Measurements from ENCODE around the gene ZNF581. TPM values are rescaled to one million over a fixed set of nuclear protein-coding genes. Genes with fewer than 3 reads are reported as not detected.

The ZNF581 gene
- total RNA-seq, 1 experiment from 2014 or later, result 37.5 TPM

- ATAC-seq, result no peak
- intact Hi-C loops (cut with micrococcal nuclease), result no loop called here
- no peak overlapping the region for H3K9ac ChIP-seq (ENCODE audit: low read length)
- ChIA-PET CTCF (no interaction called here), POLR2A (ENCODE audit: unreplicated experiment) (no interaction called here)
- H3K79me2 ChIP-seq (ENCODE audit: low read length), result peaks cover 5% of the 10 kb centered on the region; the same call in 1 of the 2 replicates
- H3K4me2 ChIP-seq (ENCODE audit: low read length), result no peak overlapping the region
- no peaks in the 10 kb centered on the region; the same call in 1 of the 2 replicates for H3K36me3 ChIP-seq (ENCODE audit: low read depth, low read length)
- DNase-seq, result no peak
- H3K4me1 ChIP-seq (ENCODE audit: insufficient read depth, low read length), result no peaks in the 10 kb centered on the region
- no TSS peak for BruUV-seq (replicated peaks)
- H3K27me3 ChIP-seq (ENCODE audit: low read length), result no peaks in the 10 kb centered on the region
- TF ChIP-seq EZH2 (IDR thresholded peaks at IDR 0.05; ENCODE audit: low read length, unreplicated experiment), result no peak
- no peak for TF ChIP-seq EZH2phosphoT487 (IDR thresholded peaks at IDR 0.05; ENCODE audit: borderline replicate concordance, low read length)
- TF ChIP-seq CTCF (conservative IDR thresholded peaks at IDR 0.05; ENCODE audit: low read depth, low read length), result no peak
- no peak overlapping the region for H3K4me3 ChIP-seq (ENCODE audit: low read length)
- H2AFZ ChIP-seq (ENCODE audit: low read length), result no peak overlapping the region
- no peaks in the 10 kb centered on the region for H3K9me2 ChIP-seq (replicated peaks; ENCODE audit: low read length)
- H4K20me1 ChIP-seq (ENCODE audit: low read length), result no peaks in the 10 kb centered on the region; the same call in 1 of the 2 replicates
- no peaks in the 10 kb centered on the region for H3F3A ChIP-seq (ENCODE audit: low read length, unreplicated experiment)
- no peaks in the 10 kb centered on the region for H3K9me3 ChIP-seq (ENCODE audit: low read length)
- H3K27ac ChIP-seq (ENCODE audit: low read length), result no peak overlapping the region
These were observed 27.0 kb upstream of the ZNF581 start for GRCh38 chr19:55616395-55616875.

DNA sequence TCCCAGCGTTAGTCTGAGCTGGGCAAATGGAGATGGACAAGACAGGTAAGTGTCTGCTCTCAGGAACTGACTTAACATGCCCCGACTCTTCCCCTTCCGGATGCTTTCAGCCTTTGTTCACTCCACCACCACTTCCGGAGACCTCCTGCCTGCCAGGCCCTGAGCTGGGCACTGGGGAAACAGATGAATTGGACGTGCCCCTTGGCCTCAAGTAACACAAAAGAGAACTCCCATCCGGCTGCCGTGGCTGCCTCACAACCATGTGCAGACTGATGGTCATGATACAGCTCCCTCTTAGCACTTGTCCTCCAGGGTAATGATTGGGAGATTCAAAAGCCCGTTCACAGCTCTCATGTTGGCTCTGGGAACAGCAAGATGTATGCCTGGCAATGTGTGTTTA is 26.0 kb upstream of the ZNF581 start:
- Histone ChIP-seq H3K9me2 (replicated peaks; ENCODE audit: low read length) (no peaks in the 10 kb centered on the region), H3K4me2 (ENCODE audit: low read length) (no peak overlapping the region), H2AFZ (ENCODE audit: low read length) (no peak overlapping the region), H3K79me2 (ENCODE audit: low read length) (no peaks in the 10 kb centered on the region; the same call in 1 of the 2 replicates), H3K9me3 (ENCODE audit: low read length) (no peaks in the 10 kb centered on the region), H3K27me3 (ENCODE audit: low read length) (no peaks in the 10 kb centered on the region), H3K9ac (ENCODE audit: low read length) (no peak overlapping the region), H4K20me1 (ENCODE audit: low read length) (no peaks in the 10 kb centered on the region), H3K4me3 (ENCODE audit: low read length) (no peak overlapping the region), H3K27ac (ENCODE audit: low read length) (no peak overlapping the region), H3F3A (ENCODE audit: low read length, unreplicated experiment) (no peaks in the 10 kb centered on the region), H3K4me1 (ENCODE audit: insufficient read depth, low read length) (no peaks in the 10 kb centered on the region), H3K36me3 (ENCODE audit: low read depth, low read length) (no peaks in the 10 kb centered on the region; the same call in 1 of the 2 replicates)
- TF ChIP-seq EZH2phosphoT487 (IDR thresholded peaks at IDR 0.05; ENCODE audit: borderline replicate concordance, low read length) (no peak), CTCF (conservative IDR thresholded peaks at IDR 0.05; ENCODE audit: low read depth, low read length) (no peak), EZH2 (IDR thresholded peaks at IDR 0.05; ENCODE audit: low read length, unreplicated experiment) (no peak)
- DNase-seq (no peak), ATAC-seq (no peak)
- ChIA-PET CTCF (no interaction called here), POLR2A (ENCODE audit: unreplicated experiment) (no interaction called here)
- no TSS peak for BruUV-seq (replicated peaks)
- intact Hi-C loops (cut with micrococcal nuclease), result no loop called here

DNA sequence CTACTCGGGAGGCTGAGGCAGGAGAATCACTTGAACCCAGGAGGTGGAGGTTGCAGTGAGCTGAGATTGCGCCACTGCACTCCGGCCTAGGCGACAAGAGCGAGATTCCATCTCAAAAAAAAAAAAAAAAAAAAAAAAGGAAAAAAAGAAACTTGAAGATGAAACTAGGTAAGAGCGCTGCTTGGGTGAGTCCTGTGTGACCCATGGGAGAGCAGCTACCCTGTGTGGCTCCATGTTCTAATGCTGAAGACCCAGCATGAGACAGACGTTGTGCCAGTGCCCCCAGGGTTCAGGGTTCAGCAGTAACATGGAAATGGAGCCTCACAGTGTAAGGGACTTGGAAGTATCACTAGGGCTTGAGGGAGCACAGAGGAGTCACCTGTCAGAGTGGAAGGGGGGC is 25.0 kb upstream of the ZNF581 start:
- POLR2A ChIA-PET (ENCODE audit: unreplicated experiment), result interaction anchor here (0.6 kb wide), 1 partner anchor 8 kb away, joined by 24 read pairs; no protein-coding TSS in a partner anchor
- BruUV-seq (replicated peaks), result no TSS peak
- Histone ChIP-seq H3K79me2 (ENCODE audit: low read length) (peaks cover 3% of the 10 kb centered on the region; the same call in 1 of the 2 replicates), H3K9me3 (ENCODE audit: low read length) (no peaks in the 10 kb centered on the region), H3K9ac (ENCODE audit: low read length) (no peak overlapping the region), H3K4me3 (ENCODE audit: low read length) (no peak overlapping the region), H3K4me1 (ENCODE audit: insufficient read depth, low read length) (no peaks in the 10 kb centered on the region), H4K20me1 (ENCODE audit: low read length) (no peaks in the 10 kb centered on the region), H2AFZ (ENCODE audit: low read length) (no peak overlapping the region), H3K9me2 (replicated peaks; ENCODE audit: low read length) (no peaks in the 10 kb centered on the region), H3F3A (ENCODE audit: low read length, unreplicated experiment) (no peaks in the 10 kb centered on the region), H3K36me3 (ENCODE audit: low read depth, low read length) (no peaks in the 10 kb centered on the region; the same call in 1 of the 2 replicates), H3K4me2 (ENCODE audit: low read length) (no peak overlapping the region), H3K27me3 (ENCODE audit: low read length) (no peaks in the 10 kb centered on the region), H3K27ac (ENCODE audit: low read length) (no peak overlapping the region)
- CTCF ChIA-PET, result no interaction called here
- intact Hi-C loops (cut with micrococcal nuclease), result no loop called here
- ATAC-seq, result no peak
- no peak for TF ChIP-seq CTCF (conservative IDR thresholded peaks at IDR 0.05; ENCODE audit: low read depth, low read length)
- no peak for TF ChIP-seq EZH2 (IDR thresholded peaks at IDR 0.05; ENCODE audit: low read length, unreplicated experiment)
- TF ChIP-seq EZH2phosphoT487 (IDR thresholded peaks at IDR 0.05; ENCODE audit: borderline replicate concordance, low read length), result no peak
- DNase-seq, result no peak
